K562 (cell line): ENCODE results near the gene LAMB3.

Experiments
- BACH1 ChIP-seq: fragments of 200-800 bp; sonication (Bioruptor generic); IDR thresholded peaks from 2 replicates; pipeline ENCODE4 v1.6.1; 2016; ENCODE audit warnings: missing genetic modification characterization, missing compliant biosample characterization
- ETV6 ChIP-seq, 3 experiments: fragments of 150-350 bp in 1 of 3; sonication (generic) in 1 of 3; formaldehyde crosslinking in 1 of 3; IDR thresholded peaks; 2 replicates each; pipeline versions ENCODE4 v1.6.1 to v1.8.0; 2014 to 2022; ENCODE audit warnings: borderline replicate concordance in 2 of 3, low read depth in 2 of 3, antibody characterized with exemption in 1 of 3, low read length in 1 of 3, mild to moderate bottlenecking in 1 of 3, missing genetic modification reagents in 1 of 3

DNA sequence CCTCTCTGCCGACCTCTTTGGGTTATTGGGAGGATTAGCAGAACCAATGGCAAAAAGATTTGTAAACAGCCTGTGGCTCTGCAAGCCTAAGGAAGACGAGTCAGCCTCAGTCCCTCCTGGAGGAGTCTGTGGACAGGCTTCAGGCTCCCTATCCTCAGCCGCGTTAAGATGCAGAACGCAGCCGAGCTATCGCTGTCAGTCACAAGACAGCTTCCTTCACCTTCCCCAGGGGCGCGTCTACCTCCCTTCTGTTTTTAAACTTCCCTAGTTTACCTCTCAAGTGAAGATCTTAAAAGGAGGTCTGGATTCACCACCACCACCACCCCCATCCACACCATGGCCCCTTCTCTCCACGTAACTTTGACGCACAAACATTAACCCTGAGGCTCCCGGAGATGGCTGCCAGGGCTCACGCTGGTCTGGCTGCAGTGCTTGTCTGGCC, 68.0 kb downstream of the LAMB3 start:
- TF ChIP-seq ETV6 (IDR thresholded peaks at IDR 0.05; ENCODE audit: borderline replicate concordance in 1 of 2, low read depth in 2 of 2, low read length in 1 of 2): no peak
- TF ChIP-seq ETV6 (CRISPR knock-in tag; IDR thresholded peaks at IDR 0.05; ENCODE audit: borderline replicate concordance): no peak
- TF ChIP-seq BACH1 (tag): no peak
